GM19468 (cell line): ENCODE results near the gene KCTD7.
A peak's percentile ranks its signal among the peaks of the same experiment; 100 is the strongest.
"Not testable (repeated sequence)": the region's sequence is repeated elsewhere in the genome, so short reads cannot be mapped to it uniquely, and the experiment has no call there.

Experiments used
- ATAC-seq: cut with Tn5 transposase; IDR thresholded peaks from one replicate; pipeline ENCODE4 v1.9.1; 2021; ENCODE audit warnings: mild to moderate bottlenecking, moderate library complexity, moderate number of reproducible peaks; ENCODE audit not compliant: unreplicated experiment; ENCODE audit errors: extremely low read depth

Gene KCTD7

GRCh38 chr7:66628361-66629221 is at the start of gene KCTD7:
Gene KCTD7, plus strand, starts transcription at chr7:66628881. Its CDS starts 184 bp downstream, at chr7:66629065.
- ATAC-seq: peak; percentile 96

GRCh38 chr7:66580380-66580779 is 48.3 kb upstream of the KCTD7 start:
- ATAC-seq: not testable (repeated sequence)

GRCh38 chr7:66582816-66583489 is 45.7 kb upstream of the KCTD7 start:
- ATAC-seq: not testable (repeated sequence)

GRCh38 chr7:66583490-66584110 is 45.1 kb upstream of the KCTD7 start:
- ATAC-seq: no peak

GRCh38 chr7:66586181-66586580 is 42.5 kb upstream of the KCTD7 start:
- ATAC-seq: no peak

GRCh38 chr7:66588226-66588625 is 40.5 kb upstream of the KCTD7 start:
- not testable (repeated sequence) for ATAC-seq

- not testable (repeated sequence) for ATAC-seq
Measured at GRCh38 chr7:66588856-66589570, 39.7 kb upstream of the KCTD7 start.

- not testable (repeated sequence) for ATAC-seq
Measured at GRCh38 chr7:66590302-66591057, 38.2 kb upstream of the KCTD7 start.

GRCh38 chr7:66591058-66591798 is 37.5 kb upstream of the KCTD7 start:
- not testable (repeated sequence) for ATAC-seq

- ATAC-seq: peak; percentile 92
Measured at GRCh38 chr7:66591799-66592596, 36.7 kb upstream of the KCTD7 start.

- not testable (repeated sequence) for ATAC-seq
Measured at GRCh38 chr7:66592597-66593146, 36.0 kb upstream of the KCTD7 start.

GRCh38 chr7:66594082-66594481 is 34.6 kb upstream of the KCTD7 start:
- not testable (repeated sequence) for ATAC-seq

- ATAC-seq: no peak
Measured at GRCh38 chr7:66597461-66597860, 31.2 kb upstream of the KCTD7 start.

- no peak for ATAC-seq
Measured at GRCh38 chr7:66602159-66602558, 26.5 kb upstream of the KCTD7 start.

GRCh38 chr7:66604198-66604597 is 24.5 kb upstream of the KCTD7 start:
- no peak for ATAC-seq

- ATAC-seq: not testable (repeated sequence)
Measured at GRCh38 chr7:66606540-66607291, 22.0 kb upstream of the KCTD7 start.

- ATAC-seq: no peak
Measured at GRCh38 chr7:66609176-66609575, 19.5 kb upstream of the KCTD7 start.
